GM20000 (cell line): Measurements from ENCODE around the gene KCNMA1.
"Not testable (repeated sequence)": the region's sequence is repeated elsewhere in the genome, so short reads cannot be mapped to it uniquely, and the experiment has no call there.

Source experiments
- DNase-seq: peaks from one replicate; pipeline ENCODE4 v3.0.0; 2012; ENCODE audit warnings: low spot score
- CTCF ChIP-seq: IDR thresholded peaks from 2 replicates; pipeline ENCODE4 v1.5.1; 2012; ENCODE audit warnings: mild to moderate bottlenecking, control low read depth; ENCODE audit errors: extremely low read depth, missing control alignments

The KCNMA1 gene

GRCh38 chr10:77575271-77576006, 62.2 kb downstream of the KCNMA1 start:
- DNase-seq, result no peak
- TF ChIP-seq CTCF, result no peak

GRCh38 chr10:77574438-77574837, 63.2 kb downstream of the KCNMA1 start:
- no peak for TF ChIP-seq CTCF
- no peak for DNase-seq

- not testable (repeated sequence) for DNase-seq
Measured at GRCh38 chr10:77572520-77572919, 65.1 kb downstream of the KCNMA1 start.

- DNase-seq, result no peak
- TF ChIP-seq CTCF, result no peak
Measured at GRCh38 chr10:77571490-77571889, 66.1 kb downstream of the KCNMA1 start.

GRCh38 chr10:77566914-77567566, 70.6 kb downstream of the KCNMA1 start:
- no peak for DNase-seq
- TF ChIP-seq CTCF, result no peak

GRCh38 chr10:77566236-77566635, 71.4 kb downstream of the KCNMA1 start:
- DNase-seq, result no peak
- TF ChIP-seq CTCF, result no peak

- TF ChIP-seq CTCF, result no peak
Measured at GRCh38 chr10:77565590-77566023, 72.0 kb downstream of the KCNMA1 start.

More at GRCh38 chr10:77565590-77566023, 72.0 kb downstream of the KCNMA1 start:
- no peak for DNase-seq
